SK-N-MC (cell line): ENCODE measurements around the gene NGEF.

Experiments
- DNase-seq: peaks from one replicate; pipeline ENCODE4 v3.0.0-alpha.2; 2011; ENCODE audit warnings: low read depth, low spot score
- H3K27ac ChIP-seq: fragments of 200-600 bp; sonication (generic); 2 replicates; pipeline ENCODE4 v1.5.1; 2016; ENCODE audit warnings: mixed run types
- H3K36me3 ChIP-seq: fragments of 200-600 bp; sonication (generic); 2 replicates; pipeline ENCODE4 v1.6.1; 2017; ENCODE audit warnings: antibody characterized with exemption, low read length, mixed read lengths; ENCODE audit not compliant: insufficient read depth
- H3K4me3 ChIP-seq: fragments of 200-600 bp; sonication (generic); 2 replicates; pipeline ENCODE4 v1.5.1; 2016
- H3K9ac ChIP-seq: fragments of 200-600 bp; sonication (generic); 2 replicates; pipeline ENCODE4 v1.8.0; 2017; ENCODE audit warnings: mixed run types, mixed read lengths; ENCODE audit not compliant: insufficient read length
- H3K9me3 ChIP-seq: fragments of 200-600 bp; sonication (generic); 2 replicates; pipeline ENCODE4 v1.6.1; 2017; ENCODE audit warnings: low read depth, mild to moderate bottlenecking, antibody characterized with exemption, low read length, moderate library complexity, mixed read lengths
- EZH2 ChIP-seq: fragments of 200-600 bp; sonication (generic); IDR thresholded peaks from one replicate; pipeline ENCODE4 v1.6.1; 2017; ENCODE audit warnings: antibody characterized with exemption
- FOXP2 ChIP-seq: optimal IDR thresholded peaks from 2 replicates; pipeline ENCODE3; 2011; ENCODE audit warnings: mild to moderate bottlenecking, moderate library complexity; ENCODE audit not compliant: insufficient read depth; ENCODE audit errors: extremely low read length, control extremely low read depth
- POLR2AphosphoS5 ChIP-seq: IDR thresholded peaks from 2 replicates; pipeline ENCODE4 v1.6.1; 2012; ENCODE audit warnings: mild to moderate bottlenecking, low read depth, low read length, borderline replicate concordance

The NGEF gene

GRCh38 chr2:232876161-232876977 lies 136.7 kb downstream of the NGEF start:
- no peak for DNase-seq
- H3K27ac ChIP-seq = no peak overlapping the region

GRCh38 chr2:232875256-232876121 lies 137.6 kb downstream of the NGEF start:
- H3K36me3 ChIP-seq = no peaks in the 10 kb centered on the region
- no peak for DNase-seq
- H3K9me3 ChIP-seq = no peaks in the 10 kb centered on the region
- H3K27ac ChIP-seq = no peak overlapping the region
- no peak overlapping the region for H3K9ac ChIP-seq
- no peak overlapping the region for H3K4me3 ChIP-seq
- no peak for TF ChIP-seq POLR2AphosphoS5

More at GRCh38 chr2:232876161-232876977, 136.7 kb downstream of the NGEF start:
- Histone ChIP-seq H3K9ac (no peak overlapping the region), H3K9me3 (no peaks in the 10 kb centered on the region), H3K4me3 (peak overlapping the region; percentile 62), H3K36me3 (no peaks in the 10 kb centered on the region)
- no peak for TF ChIP-seq POLR2AphosphoS5
- no peak for TF ChIP-seq FOXP2
- TF ChIP-seq EZH2 = no peak

- Histone ChIP-seq H3K4me3 (no peak overlapping the region), H3K9ac (no peak overlapping the region), H3K36me3 (no peaks in the 10 kb centered on the region), H3K9me3 (no peaks in the 10 kb centered on the region), H3K27ac (no peak overlapping the region)
- TF ChIP-seq POLR2AphosphoS5 (no peak), FOXP2 (no peak), EZH2 (no peak)
- DNase-seq = no peak
These were observed 138.3 kb downstream of the NGEF start for GRCh38 chr2:232874677-232875223.

- DNase-seq = no peak
- no peak overlapping the region for H3K4me3 ChIP-seq
These were observed 139.0 kb downstream of the NGEF start for GRCh38 chr2:232873909-232874641.

GRCh38 chr2:232873292-232873908 lies 139.7 kb downstream of the NGEF start:
- no peak overlapping the region for H3K4me3 ChIP-seq
- no peak overlapping the region for H3K27ac ChIP-seq
- DNase-seq = no peak
- H3K9me3 ChIP-seq = no peaks in the 10 kb centered on the region
- TF ChIP-seq EZH2 (no peak), FOXP2 (no peak), POLR2AphosphoS5 (no peak)
- no peaks in the 10 kb centered on the region for H3K36me3 ChIP-seq
- H3K9ac ChIP-seq = no peak overlapping the region

More at GRCh38 chr2:232873909-232874641, 139.0 kb downstream of the NGEF start:
- no peak overlapping the region for H3K27ac ChIP-seq
- no peaks in the 10 kb centered on the region for H3K9me3 ChIP-seq
- no peak overlapping the region for H3K9ac ChIP-seq
- H3K36me3 ChIP-seq = no peaks in the 10 kb centered on the region
- TF ChIP-seq POLR2AphosphoS5 (no peak), EZH2 (no peak), FOXP2 (no peak)

GRCh38 chr2:232872826-232873225 lies 140.2 kb downstream of the NGEF start:
- Histone ChIP-seq H3K9me3 (no peaks in the 10 kb centered on the region), H3K27ac (no peak overlapping the region), H3K36me3 (no peaks in the 10 kb centered on the region), H3K9ac (no peak overlapping the region), H3K4me3 (no peak overlapping the region)
- TF ChIP-seq POLR2AphosphoS5 (no peak), FOXP2 (no peak)
- no peak for DNase-seq

GRCh38 chr2:232871835-232872736 lies 141.0 kb downstream of the NGEF start:
- DNase-seq = no peak
- TF ChIP-seq POLR2AphosphoS5 (no peak), FOXP2 (no peak), EZH2 (no peak)
- Histone ChIP-seq H3K27ac (no peak overlapping the region), H3K9me3 (no peaks in the 10 kb centered on the region), H3K9ac (no peak overlapping the region), H3K36me3 (no peaks in the 10 kb centered on the region), H3K4me3 (no peak overlapping the region)
